Gastrocnemius medialis (tissue), 4 donors: ENCODE results near the gene IMPA2. TPM values are rescaled to one million over a fixed set of nuclear protein-coding genes. Genes with fewer than 3 reads are reported as not detected.

ENCODE experiments used
- ATAC-seq, 2 donors: fragments of 150-250 bp; one replicate each; pipeline ENCODE4 v1.9.1; 2016
- DNase-seq, 2 donors: peaks; one replicate each; pipeline ENCODE4 v3.0.0-alpha.2; 2019
- H3K27ac ChIP-seq, 4 donors: fragments of 200-600 bp; sonication (generic); 1 replicate in 1 of 4; 2 replicates in 3 of 4; pipeline ENCODE4 v1.5.1; 2016 to 2018; ENCODE audit warnings: mild to moderate bottlenecking in 2 of 4, moderate library complexity in 1 of 4
- H3K27me3 ChIP-seq, 3 donors: fragments of 200-600 bp; sonication (generic) in 2 of 3; 1 replicate in 1 of 3; 2 replicates in 2 of 3; pipeline versions ENCODE4 v1.5.1 to v1.6.0; 2016 to 2019; ENCODE audit warnings: mild to moderate bottlenecking in 1 of 3, moderate library complexity in 1 of 3
- H3K36me3 ChIP-seq, 2 donors: fragments of 200-600 bp; sonication (generic) in 1 of 2; one replicate each; pipeline ENCODE4 v1.5.1; 2017 to 2018
- H3K4me1 ChIP-seq, 2 donors: fragments of 200-600 bp; sonication (generic) in 1 of 2; one replicate each; pipeline ENCODE4 v1.5.1; 2016 to 2017; ENCODE audit warnings: mild to moderate bottlenecking in 2 of 2
- H3K4me3 ChIP-seq, 4 donors: fragments of 200-600 bp; sonication (generic) in 3 of 4; 1 replicate in 1 of 4; 2 replicates in 3 of 4; pipeline ENCODE4 v1.5.1; 2016 to 2019; ENCODE audit warnings: mild to moderate bottlenecking in 2 of 4
- H3K9me3 ChIP-seq, 3 donors: fragments of 200-600 bp; sonication (generic) in 2 of 3; 1 replicate in 1 of 3; 2 replicates in 2 of 3; pipeline ENCODE4 v1.5.1; 2016 to 2019
- POLR2A ChIP-seq, 2 donors: fragments of 450-650 bp; IDR thresholded peaks; one replicate each; pipeline ENCODE4 v1.6.1; 2017; ENCODE audit warnings: antibody characterized with exemption in 2 of 2, mild to moderate bottlenecking in 2 of 2, moderate library complexity in 2 of 2
- in situ Hi-C, 4 donors: fragments of 200-750 bp; cut with MboI; loops; one replicate each; pipeline versions ENCODE4 v1.15.0 to v1.8.0; 2017; ENCODE audit warnings: low sequenced_read_pairs in 4 of 4
- intact Hi-C: fragments of 100-400 bp; cut with DNase I; formaldehyde crosslinking; loops from one replicate; pipeline ENCODE4 v1.15.1; 2023; ENCODE audit warnings: low total_unique reads
- total RNA-seq, 4 donors: library from RNA; depleted of rRNA; stranded (reverse); fragments of >200 nt; gene quantifications; one replicate each; pipeline versions ENCODE4 v1.1.0 to v1.2.3, GENCODE V29; 2016
- TF ChIP-seq, protein P1 (sequence below), 5 experiments: fragments of 450-650 bp in 3 of 5; fragments of 200-600 bp in 2 of 5; sonication (generic) in 2 of 5; IDR thresholded peaks in 4 of 5; conservative IDR thresholded peaks in 1 of 5; 1 replicate in 4 of 5; 2 replicates in 1 of 5; pipeline ENCODE4 v1.5.1; 2016 to 2019; ENCODE audit warnings: antibody characterized with exemption in 5 of 5, mild to moderate bottlenecking in 3 of 5, moderate library complexity in 3 of 5

IMPA2 gene
- 100 to 1,000 TPM; 245 to 391 (median 274) TPM for total RNA-seq

DNA sequence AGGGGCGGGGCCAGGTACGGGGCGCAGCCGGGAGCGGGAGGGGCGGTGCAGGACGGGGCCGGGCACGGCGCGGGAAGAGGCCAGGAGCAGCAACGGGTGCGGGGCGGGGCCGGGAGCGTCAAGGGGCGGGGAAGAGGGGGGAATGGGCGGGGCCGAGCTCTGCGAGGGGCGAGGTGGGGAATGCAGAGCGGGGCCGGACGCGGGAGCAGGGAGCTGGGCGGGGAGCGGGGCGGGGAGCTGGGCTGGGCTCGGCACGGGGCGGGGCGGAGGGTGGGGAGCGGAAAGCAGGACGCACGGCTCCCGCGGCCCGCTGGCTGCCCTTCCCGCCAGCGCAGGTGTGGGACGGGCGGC, at the start of gene IMPA2:
TSS of gene IMPA2 (plus strand) at position 316 of the 351 bp plus-strand sequence. CDS start 163 bp downstream, outside the sequence.
- H3K9me3 ChIP-seq = no peaks in the 10 kb centered on the region
- DNase-seq (no peak), ATAC-seq (peak; percentile 48 to 55)
- no peaks in the 10 kb centered on the region for H3K36me3 ChIP-seq
- in situ Hi-C loops = no loop called here
- intact Hi-C loops = loop anchor here (1.0 to 10.0 kb wide), 6 partner anchors 34 to 614 kb away; partner anchors contain the start of genes AFG3L2 and CHMP1B
- peak within 1 kb of the TSS; percentile 97 to 100 (median 99) for H3K27ac ChIP-seq
- H3K4me3 ChIP-seq = peak within 1 kb of the TSS; percentile 71 to 94 (median 86)
- peaks cover 25 to 42% of the 10 kb centered on the region in 2 donors for H3K4me1 ChIP-seq
- TF ChIP-seq, protein P1, sequence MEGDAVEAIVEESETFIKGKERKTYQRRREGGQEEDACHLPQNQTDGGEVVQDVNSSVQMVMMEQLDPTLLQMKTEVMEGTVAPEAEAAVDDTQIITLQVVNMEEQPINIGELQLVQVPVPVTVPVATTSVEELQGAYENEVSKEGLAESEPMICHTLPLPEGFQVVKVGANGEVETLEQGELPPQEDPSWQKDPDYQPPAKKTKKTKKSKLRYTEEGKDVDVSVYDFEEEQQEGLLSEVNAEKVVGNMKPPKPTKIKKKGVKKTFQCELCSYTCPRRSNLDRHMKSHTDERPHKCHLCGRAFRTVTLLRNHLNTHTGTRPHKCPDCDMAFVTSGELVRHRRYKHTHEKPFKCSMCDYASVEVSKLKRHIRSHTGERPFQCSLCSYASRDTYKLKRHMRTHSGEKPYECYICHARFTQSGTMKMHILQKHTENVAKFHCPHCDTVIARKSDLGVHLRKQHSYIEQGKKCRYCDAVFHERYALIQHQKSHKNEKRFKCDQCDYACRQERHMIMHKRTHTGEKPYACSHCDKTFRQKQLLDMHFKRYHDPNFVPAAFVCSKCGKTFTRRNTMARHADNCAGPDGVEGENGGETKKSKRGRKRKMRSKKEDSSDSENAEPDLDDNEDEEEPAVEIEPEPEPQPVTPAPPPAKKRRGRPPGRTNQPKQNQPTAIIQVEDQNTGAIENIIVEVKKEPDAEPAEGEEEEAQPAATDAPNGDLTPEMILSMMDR (IDR thresholded peaks at IDR 0.05 in 4 of 5, conservative IDR thresholded peaks at IDR 0.05 in 1 of 5) = no peak
- no peak for TF ChIP-seq POLR2A (IDR thresholded peaks at IDR 0.05)
- no peaks in the 10 kb centered on the region for H3K27me3 ChIP-seq

DNA sequence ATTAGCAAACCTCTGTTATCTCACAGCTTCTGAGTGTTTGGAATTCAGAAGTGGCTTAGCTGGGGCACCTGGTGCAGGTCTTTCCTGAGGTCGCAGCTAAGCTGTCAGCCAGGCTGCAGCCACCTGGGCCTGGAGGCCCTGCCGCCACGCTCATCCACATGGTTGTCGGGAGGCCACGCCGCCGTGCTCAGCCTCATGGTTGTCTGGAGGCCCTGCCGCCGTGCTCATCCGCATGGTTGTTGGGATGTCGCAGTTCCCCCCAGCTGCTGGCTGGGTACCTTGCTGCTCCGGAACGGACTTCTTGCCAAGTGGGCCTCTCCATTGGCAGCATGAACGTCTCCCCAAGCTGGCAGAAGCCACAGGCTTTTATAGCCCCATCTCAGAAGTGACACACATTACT, 48.9 kb upstream of the IMPA2 start:
- in situ Hi-C loops = loop anchor here in 3 of 4 donors (5.0 to 10.0 kb wide), 4 partner anchors 62 to 112 kb away; no protein-coding TSS in a partner anchor

DNA sequence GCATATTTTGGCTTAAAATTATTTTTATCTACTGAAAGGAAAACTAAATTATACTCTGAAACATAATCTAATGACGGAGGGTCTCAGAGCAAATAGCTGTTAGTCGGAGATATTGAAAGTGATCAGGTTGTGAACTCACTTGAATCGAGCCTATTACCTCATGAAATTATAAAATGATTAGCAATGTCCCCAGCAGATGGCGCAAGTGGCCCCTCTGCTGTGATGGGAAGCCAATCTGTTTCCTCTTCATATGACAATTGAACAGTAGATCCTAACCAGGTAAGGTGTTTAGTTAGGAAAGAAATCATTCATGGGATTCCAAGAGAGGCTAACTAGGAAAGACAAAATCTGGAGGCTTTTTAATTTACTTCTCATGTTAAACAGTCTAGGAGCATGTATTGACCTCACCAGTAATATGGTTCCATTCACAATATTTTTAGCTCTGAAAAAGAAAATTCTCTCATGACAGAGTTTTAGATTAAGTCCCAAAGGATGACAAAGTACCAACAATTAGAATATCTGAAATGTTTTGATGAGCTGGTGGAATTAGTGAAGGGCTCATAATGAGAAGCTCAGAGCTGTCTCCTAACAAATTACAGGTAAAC, 43.3 kb upstream of the IMPA2 start:
- peak overlapping the region in 3 of 4 donors; percentile 41 to 44 (median 44) for H3K27ac ChIP-seq
- peak; percentile 45 to 67 for DNase-seq
- no peak overlapping the region for H3K4me3 ChIP-seq
- in situ Hi-C loops (loop anchor here in 3 of 4 donors (5.0 to 10.0 kb wide), 3 partner anchors 57 to 107 kb away; no protein-coding TSS in a partner anchor), intact Hi-C loops (loop anchor here (1.0 kb wide), 2 partner anchors 57 to 101 kb away; no protein-coding TSS in a partner anchor)
- no peaks in the 10 kb centered on the region for H3K36me3 ChIP-seq
- H3K9me3 ChIP-seq = no peaks in the 10 kb centered on the region
- H3K4me1 ChIP-seq = peaks cover 0 to 2% of the 10 kb centered on the region in 2 donors
- no peaks in the 10 kb centered on the region for H3K27me3 ChIP-seq
- no peak for TF ChIP-seq POLR2A (IDR thresholded peaks at IDR 0.05)
- TF ChIP-seq, protein P1 (IDR thresholded peaks at IDR 0.05 in 4 of 5, conservative IDR thresholded peaks at IDR 0.05 in 1 of 5) = peak; percentile 80 to 90 (median 85)
- peak; percentile 87 for ATAC-seq

More for the DNA sequence above, 48.9 kb upstream of the IMPA2 start:
- Histone ChIP-seq H3K4me1 (no peaks in the 10 kb centered on the region), H3K36me3 (no peaks in the 10 kb centered on the region), H3K27ac (no peak overlapping the region), H3K27me3 (no peaks in the 10 kb centered on the region), H3K9me3 (no peaks in the 10 kb centered on the region), H3K4me3 (no peak overlapping the region)
- TF ChIP-seq, protein P1 (IDR thresholded peaks at IDR 0.05 in 4 of 5, conservative IDR thresholded peaks at IDR 0.05 in 1 of 5) = no peak
- TF ChIP-seq POLR2A (IDR thresholded peaks at IDR 0.05) = no peak
- intact Hi-C loops = no loop called here
- ATAC-seq = no peak
- DNase-seq = no peak

DNA sequence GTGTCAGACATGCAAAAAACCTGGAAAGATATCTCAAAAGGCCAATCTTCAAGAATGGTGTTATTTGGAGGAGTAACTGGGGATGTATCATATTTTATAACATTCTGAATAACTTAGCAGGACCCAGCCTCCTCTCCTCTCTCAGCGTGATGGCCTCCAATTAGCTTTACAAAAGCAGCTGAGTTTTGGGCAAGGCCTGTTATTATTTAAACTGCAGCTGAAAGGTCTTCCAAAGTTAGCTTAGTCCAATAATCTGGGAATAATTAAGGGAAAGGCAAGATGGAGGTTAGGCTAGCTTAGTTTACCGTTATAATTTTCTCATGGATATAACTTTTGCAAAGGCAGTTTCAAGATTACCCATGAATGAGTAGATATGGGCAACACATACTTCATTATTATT, 40.4 kb upstream of the IMPA2 start:
- peak overlapping the region in 1 of 4 donors; percentile 13 for H3K27ac ChIP-seq
- ATAC-seq (no peak), DNase-seq (no peak)
- H3K9me3 ChIP-seq = no peaks in the 10 kb centered on the region
- peaks cover 13 to 14% of the 10 kb centered on the region in 2 donors for H3K4me1 ChIP-seq
- H3K36me3 ChIP-seq = no peaks in the 10 kb centered on the region
- in situ Hi-C loops = loop anchor here in 1 of 4 donors (5.0 kb wide), 1 partner anchor 56 kb away; no protein-coding TSS in a partner anchor
- intact Hi-C loops = no loop called here
- no peaks in the 10 kb centered on the region for H3K27me3 ChIP-seq
- H3K4me3 ChIP-seq = no peak overlapping the region
- TF ChIP-seq POLR2A (IDR thresholded peaks at IDR 0.05) = no peak
- TF ChIP-seq, protein P1 (IDR thresholded peaks at IDR 0.05 in 4 of 5, conservative IDR thresholded peaks at IDR 0.05 in 1 of 5) = no peak
